HCT116 (cell line): ENCODE data around the gene RPH3AL. TPM values are rescaled to one million over a fixed set of nuclear protein-coding genes. Genes with fewer than 3 reads are reported as not detected.

Experiments used
- ATAC-seq: fragments of 200-7000 bp; cut with Tn5 transposase; 2 replicates; pipeline ENCODE4 v1.9.1; 2020; ENCODE audit warnings: mild to moderate bottlenecking, moderate library complexity
- BruUV-seq: library from RNA; stranded (reverse); fragments of 400-500 nt; replicated peaks from 2 replicates; lab custom pipeline; 2021; lab: Mats Ljungman, UMichigan
- CTCF ChIA-PET: fragments of 300-600 bp; sonication (Branson Sonifier 250); formaldehyde crosslinking; loops from one replicate; lab custom pipeline; 2021; ENCODE audit warnings: antibody characterized with exemption; lab: Charles Lee
- POLR2A ChIA-PET: fragments of 300-600, 350-600 bp; sonication (Branson Sonifier 250); formaldehyde crosslinking; loops from one replicate; lab custom pipeline; 2021; ENCODE audit warnings: antibody characterized with exemption; lab: Charles Lee
- RAD21 ChIA-PET, 2 experiments: fragments of 300-600 bp; sonication (Branson Sonifier 250); formaldehyde crosslinking; loops; one replicate each; lab custom pipeline; 2023; ENCODE audit warnings: low total read pairs in 2 of 2; ENCODE audit not compliant: uncharacterized antibody in 2 of 2, unreplicated experiment in 2 of 2, low non-redundant PET in 1 of 2; lab: Charles Lee
- DNase-seq: peaks from one replicate; pipeline ENCODE4 v3.0.0-alpha.2; 2010; ENCODE audit warnings: low read depth, low spot score
- H2AFZ ChIP-seq: fragments of 200-600 bp; shearing (Covaris generic), sonication (generic); 2 replicates; pipeline ENCODE4 v1.6.1; 2017; ENCODE audit warnings: low read depth, mixed run types, mixed read lengths, antibody characterized with exemption, low read length; ENCODE audit not compliant: poor library complexity, severe bottlenecking
- H3K27ac ChIP-seq: 2 replicates; pipeline ENCODE4 v1.5.1; 2012; ENCODE audit warnings: low read depth, low read length
- H3K27me3 ChIP-seq: fragments of 200-600 bp; sonication (generic); 2 replicates; pipeline ENCODE4 v1.6.1; 2016; ENCODE audit warnings: mixed run types, low read length, mixed read lengths; ENCODE audit not compliant: insufficient read depth
- H3K36me3 ChIP-seq, 2 experiments: fragments of 200-500 bp in 1 of 2; fragments of 200-600 bp in 1 of 2; sonication (Bioruptor generic) in 1 of 2; sonication (generic) in 1 of 2; 2 replicates each; pipeline versions ENCODE4 v1.5.1 to v1.6.1; 2014 to 2016; ENCODE audit warnings: low read length in 2 of 2, inconsistent platforms in 1 of 2, mixed read lengths in 1 of 2, mixed run types in 1 of 2; ENCODE audit not compliant: insufficient read depth in 2 of 2, control insufficient read depth in 1 of 2
- H3K4me1 ChIP-seq, 2 experiments: fragments of 200-600 bp in 1 of 2; sonication (generic) in 1 of 2; 2 replicates each; pipeline versions ENCODE4 v1.5.1 to v1.6.1; 2012 to 2017; ENCODE audit warnings: low read length in 2 of 2, inconsistent platforms in 1 of 2, mild to moderate bottlenecking in 1 of 2, mixed read lengths in 1 of 2, mixed run types in 1 of 2, moderate library complexity in 1 of 2; ENCODE audit not compliant: insufficient read depth in 2 of 2, control insufficient read depth in 1 of 2
- H3K4me2 ChIP-seq: fragments of 200-600 bp; sonication (generic); 2 replicates; pipeline ENCODE4 v1.6.1; 2017; ENCODE audit warnings: mixed run types, low read length, mixed read lengths
- H3K4me3 ChIP-seq, 2 experiments: fragments of 200-600 bp in 1 of 2; sonication (generic) in 1 of 2; replicated peaks in 1 of 2; 2 replicates each; pipeline ENCODE4 v1.5.1; 2011 to 2016; ENCODE audit warnings: low read length in 2 of 2, control low read depth in 1 of 2, low read depth in 1 of 2, mild to moderate bottlenecking in 1 of 2, mixed read lengths in 1 of 2, mixed run types in 1 of 2
- H3K79me2 ChIP-seq: fragments of 200-600 bp; sonication (generic); 2 replicates; pipeline ENCODE4 v1.6.1; 2017; ENCODE audit warnings: mild to moderate bottlenecking, mixed run types, low read length, moderate library complexity, mixed read lengths; ENCODE audit not compliant: insufficient read depth
- H3K9ac ChIP-seq: fragments of 200-600 bp; sonication (generic); 2 replicates; pipeline ENCODE4 v1.6.1; 2016; ENCODE audit warnings: low read length, mixed read lengths
- H3K9me2 ChIP-seq: fragments of 200-600 bp; sonication (generic), shearing (Covaris generic); 2 replicates; pipeline ENCODE4 v1.6.1; 2017; ENCODE audit warnings: mixed run types, mild to moderate bottlenecking, moderate library complexity; ENCODE audit not compliant: insufficient read depth
- H3K9me3 ChIP-seq, 2 experiments: fragments of 200-500 bp in 1 of 2; fragments of 200-600 bp in 1 of 2; sonication (Bioruptor generic) in 1 of 2; sonication (generic) in 1 of 2; 2 replicates each; pipeline ENCODE4 v1.6.1; 2014 to 2017; ENCODE audit warnings: low read length in 2 of 2, mixed read lengths in 2 of 2, inconsistent platforms in 1 of 2, low read depth in 1 of 2, mild to moderate bottlenecking in 1 of 2, mixed run types in 1 of 2, moderate library complexity in 1 of 2; ENCODE audit not compliant: control insufficient read depth in 1 of 2, insufficient read depth in 1 of 2
- H4K20me1 ChIP-seq: fragments of 200-600 bp; sonication (generic), shearing (Covaris generic); 2 replicates; pipeline ENCODE4 v1.6.1; 2017; ENCODE audit warnings: mixed run types, mild to moderate bottlenecking, moderate library complexity; ENCODE audit not compliant: insufficient read depth
- CTCF ChIP-seq, 3 experiments: fragments of 200-600 bp in 1 of 3; sonication (generic) in 1 of 3; IDR thresholded peaks in 2 of 3; conservative IDR thresholded peaks in 1 of 3; 2 replicates each; pipeline ENCODE4 v1.5.1; 2012 to 2017; ENCODE audit warnings: low read depth in 2 of 3, low read length in 2 of 3, antibody characterized with exemption in 1 of 3, borderline replicate concordance in 1 of 3, control low read depth in 1 of 3, mild to moderate bottlenecking in 1 of 3, mixed read lengths in 1 of 3, mixed run types in 1 of 3, moderate library complexity in 1 of 3; ENCODE audit not compliant: insufficient read depth in 1 of 3
- REST ChIP-seq: IDR thresholded peaks from 2 replicates; pipeline ENCODE4 v1.6.1; 2012; ENCODE audit warnings: low read depth
- ZBTB33 ChIP-seq: IDR thresholded peaks from 2 replicates; pipeline ENCODE4 v1.6.1; 2011; ENCODE audit warnings: mild to moderate bottlenecking, low read length, moderate library complexity; ENCODE audit not compliant: insufficient replicate concordance; ENCODE audit errors: extremely low read depth
- intact Hi-C: fragments of 100-400 bp; cut with micrococcal nuclease; formaldehyde crosslinking; loops from 2 replicates; pipeline ENCODE4 v1.10.0; 2022
- total RNA-seq: library from RNA; stranded (reverse); gene quantifications from one replicate; pipeline ENCODE4 v1.2.1, GENCODE V29; 2021; ENCODE audit not compliant: unreplicated experiment

RPH3AL gene
- total RNA-seq, 1 experiment from 2014 or later = 17.0 TPM

- Histone ChIP-seq H3K27ac (no peak overlapping the region), H3K9me2 (no peaks in the 10 kb centered on the region), H3K4me1 (no peaks in the 10 kb centered on the region), H4K20me1 (no peaks in the 10 kb centered on the region), H3K27me3 (no peaks in the 10 kb centered on the region), H2AFZ (no peak overlapping the region), H3K9ac (no peak overlapping the region)
- no peak for DNase-seq
- RAD21 ChIA-PET = no interaction called here
- CTCF ChIA-PET = no interaction called here
- TF ChIP-seq REST (no peak), CTCF (IDR thresholded peaks at IDR 0.05 in 2 of 3, conservative IDR thresholded peaks at IDR 0.05 in 1 of 3; ENCODE audit: borderline replicate concordance in 1 of 3, insufficient read depth in 1 of 3, low read depth in 2 of 3, low read length in 2 of 3) (no peak), ZBTB33 (no peak)
- TF ChIP-seq, all 23 proteins: peak for 0
- no peak overlapping the region for H3K4me3 ChIP-seq
- no peaks in the 10 kb centered on the region for H3K36me3 ChIP-seq
- no peak for ATAC-seq
- intact Hi-C loops = no loop called here
- H3K4me2 ChIP-seq = no peak overlapping the region
- no TSS peak for BruUV-seq
- POLR2A ChIA-PET = no interaction called here
- H3K79me2 ChIP-seq = no peaks in the 10 kb centered on the region
- no peaks in the 10 kb centered on the region for H3K9me3 ChIP-seq
These were observed 27.2 kb downstream of the RPH3AL start for GRCh38 chr17:325270-326009.
